H1 (cell line): Measurements from ENCODE around the gene MRFAP1L1. TPM values are rescaled to one million over a fixed set of nuclear protein-coding genes. Genes with fewer than 3 reads are reported as not detected.
A peak's percentile ranks its signal among the peaks of the same experiment; 100 is the strongest.

ENCODE experiments used
- CTCF ChIA-PET: fragments of 300-600 bp; sonication (Branson Sonifier 250); formaldehyde crosslinking; loops from one replicate; lab custom pipeline; 2021; ENCODE audit not compliant: partially characterized antibody; lab: Charles Lee
- POLR2A ChIA-PET: fragments of 300-600 bp; sonication (Branson Sonifier 250); formaldehyde crosslinking; loops from one replicate; lab custom pipeline; 2021; ENCODE audit warnings: inconsistent platforms; ENCODE audit not compliant: partially characterized antibody; lab: Charles Lee
- DNase-seq, 2 experiments: peaks; one replicate each; pipeline versions ENCODE4 v3.0.0 to v3.0.0-alpha.2; 2010 to 2022; ENCODE audit warnings: low spot score in 2 of 2, low read depth in 1 of 2, mixed read lengths in 1 of 2
- FAIRE-seq: peaks from 2 replicates; lab custom pipeline; 2011; peaks lifted over from hg19 to GRCh38; lab: Jason Lieb, UNC
- H2AFZ ChIP-seq: 2 replicates; pipeline ENCODE4 v1.8.1; 2012; ENCODE audit warnings: low read length, inconsistent platforms
- H2AK5ac ChIP-seq: 2 replicates; pipeline ENCODE4 v1.6.1; 2013; ENCODE audit warnings: low read depth, low read length
- H2BK120ac ChIP-seq: replicated peaks from 2 replicates; pipeline ENCODE3; 2013; ENCODE audit warnings: low read depth, low read length, inconsistent platforms
- H2BK12ac ChIP-seq: 2 replicates; pipeline ENCODE4 v1.6.1; 2013; ENCODE audit warnings: low read depth, low read length
- H2BK15ac ChIP-seq: 2 replicates; pipeline ENCODE4 v1.6.1; 2013; ENCODE audit warnings: low read length
- H2BK20ac ChIP-seq: 2 replicates; pipeline ENCODE4 v1.6.1; 2013; ENCODE audit warnings: low read length
- H2BK5ac ChIP-seq: 2 replicates; pipeline ENCODE4 v1.6.1; 2013; ENCODE audit warnings: low read depth, low read length
- H3K14ac ChIP-seq: 2 replicates; pipeline ENCODE4 v1.6.1; 2013; ENCODE audit warnings: inconsistent platforms; ENCODE audit not compliant: insufficient read length
- H3K18ac ChIP-seq: 2 replicates; pipeline ENCODE4 v1.6.1; 2013; ENCODE audit warnings: low read length; ENCODE audit errors: extremely low read depth
- H3K23ac ChIP-seq: 2 replicates; pipeline ENCODE4 v1.6.1; 2013; ENCODE audit warnings: inconsistent platforms; ENCODE audit not compliant: insufficient read length
- H3K23me2 ChIP-seq: 2 replicates; pipeline ENCODE4 v1.6.1; 2013; ENCODE audit warnings: low read depth, low read length
- H3K27ac ChIP-seq: 2 replicates; pipeline ENCODE4 v1.6.1; 2011; ENCODE audit warnings: low read depth, low read length, inconsistent platforms
- H3K27me3 ChIP-seq, 4 experiments: replicated peaks in 1 of 4; 1 replicate in 1 of 4; 2 replicates in 3 of 4; pipeline versions ENCODE4 v1.6.1 to v1.8.1; 2011 to 2013; ENCODE audit warnings: low read length in 3 of 4, mild to moderate bottlenecking in 3 of 4, inconsistent platforms in 2 of 4, mixed read lengths in 2 of 4, moderate library complexity in 1 of 4; ENCODE audit not compliant: control insufficient read depth in 3 of 4, insufficient read depth in 3 of 4; ENCODE audit errors: extremely low read depth in 1 of 4
- H3K36me3 ChIP-seq, 4 experiments: 2 replicates each; pipeline versions ENCODE4 v1.6.1 to v1.8.1; 2011 to 2013; ENCODE audit warnings: mild to moderate bottlenecking in 4 of 4, low read length in 3 of 4, moderate library complexity in 2 of 4, control low read depth in 1 of 4, inconsistent platforms in 1 of 4; ENCODE audit not compliant: insufficient read depth in 4 of 4, control insufficient read depth in 2 of 4
- H3K4ac ChIP-seq: replicated peaks from 2 replicates; pipeline ENCODE3; 2013; ENCODE audit warnings: low read length, low read depth, mixed read lengths, inconsistent platforms; ENCODE audit not compliant: insufficient read length
- H3K4me1 ChIP-seq, 4 experiments: replicated peaks in 1 of 4; 1 replicate in 1 of 4; 2 replicates in 3 of 4; pipeline versions ENCODE4 v1.6.1 to v1.8.1; 2011 to 2013; ENCODE audit warnings: low read length in 3 of 4, inconsistent platforms in 2 of 4, mixed read lengths in 1 of 4; ENCODE audit not compliant: insufficient read depth in 4 of 4, control insufficient read depth in 3 of 4
- H3K4me2 ChIP-seq, 2 experiments: 2 replicates each; pipeline versions ENCODE4 v1.6.1 to v1.8.1; 2011 to 2013; ENCODE audit warnings: low read depth in 2 of 2, low read length in 2 of 2, control low read depth in 1 of 2, inconsistent platforms in 1 of 2, mild to moderate bottlenecking in 1 of 2; ENCODE audit not compliant: insufficient read depth in 1 of 2
- H3K4me3 ChIP-seq, 4 experiments: fragments of 200-600, 300-600 bp in 1 of 4; sonication (generic), shearing (Covaris generic), sonication (Bioruptor Twin) in 1 of 4; 2 replicates each; pipeline versions ENCODE4 v1.5.1 to v1.8.1; 2011 to 2016; ENCODE audit warnings: low read length in 4 of 4, low read depth in 3 of 4, control low read depth in 2 of 4, inconsistent platforms in 2 of 4, mild to moderate bottlenecking in 2 of 4, mixed read lengths in 1 of 4, moderate library complexity in 1 of 4; ENCODE audit not compliant: insufficient read depth in 2 of 4; ENCODE audit errors: extremely low read depth in 1 of 4
- H3K56ac ChIP-seq: replicated peaks from 2 replicates; pipeline ENCODE3; 2013; ENCODE audit warnings: low read depth, mild to moderate bottlenecking, mixed read lengths, low read length, inconsistent platforms; ENCODE audit not compliant: insufficient read length
- H3K79me1 ChIP-seq: 2 replicates; pipeline ENCODE4 v1.6.1; 2013; ENCODE audit warnings: low read depth, low read length, control low read depth
- H3K79me2 ChIP-seq, 2 experiments: 2 replicates each; pipeline versions ENCODE4 v1.6.1 to v1.8.1; 2012 to 2013; ENCODE audit warnings: low read length in 2 of 2, mild to moderate bottlenecking in 2 of 2, inconsistent platforms in 1 of 2; ENCODE audit not compliant: insufficient read depth in 2 of 2, control insufficient read depth in 1 of 2
- H3K9ac ChIP-seq, 4 experiments: replicated peaks in 1 of 4; 1 replicate in 1 of 4; 2 replicates in 3 of 4; pipeline versions ENCODE4 v1.6.1 to v1.8.1; 2011 to 2013; ENCODE audit warnings: low read depth in 3 of 4, low read length in 3 of 4, control low read depth in 2 of 4, mild to moderate bottlenecking in 2 of 4, moderate library complexity in 2 of 4, inconsistent platforms in 1 of 4; ENCODE audit errors: extremely low read depth in 1 of 4
- H3K9me3 ChIP-seq, 2 experiments: 2 replicates each; pipeline versions ENCODE4 v1.6.1 to v1.8.1; 2012 to 2013; ENCODE audit warnings: mild to moderate bottlenecking in 2 of 2, moderate library complexity in 2 of 2, control low read depth in 1 of 2, inconsistent platforms in 1 of 2, low read depth in 1 of 2, low read length in 1 of 2, mixed read lengths in 1 of 2; ENCODE audit not compliant: insufficient read depth in 2 of 2
- H4K20me1 ChIP-seq, 2 experiments: replicated peaks in 1 of 2; 2 replicates each; pipeline versions ENCODE3 to v1.8.1; 2011 to 2013; ENCODE audit warnings: inconsistent platforms in 2 of 2, low read length in 2 of 2, mild to moderate bottlenecking in 1 of 2; ENCODE audit not compliant: insufficient read depth in 2 of 2, control insufficient read depth in 1 of 2
- H4K5ac ChIP-seq: 2 replicates; pipeline ENCODE4 v1.6.1; 2013; ENCODE audit warnings: low read length, low read depth, mixed read lengths, inconsistent platforms; ENCODE audit not compliant: insufficient read length
- H4K8ac ChIP-seq: 2 replicates; pipeline ENCODE4 v1.8.0; 2013; ENCODE audit warnings: mild to moderate bottlenecking, moderate library complexity, low read length, inconsistent platforms; ENCODE audit not compliant: insufficient read depth; ENCODE audit errors: extremely low read depth
- H4K91ac ChIP-seq: replicated peaks from 2 replicates; pipeline ENCODE3; 2013; ENCODE audit warnings: low read length, mixed read lengths, inconsistent platforms; ENCODE audit not compliant: insufficient read length
- ATF2 ChIP-seq: IDR thresholded peaks from 2 replicates; pipeline ENCODE4 v1.6.1; 2012; ENCODE audit warnings: low read length, inconsistent platforms
- CHD1 ChIP-seq: IDR thresholded peaks from 2 replicates; pipeline ENCODE4 v1.6.1; 2012; ENCODE audit warnings: low read depth, low read length, improper control_type of control experiment
- E2F6 ChIP-seq: IDR thresholded peaks from 2 replicates; pipeline ENCODE4 v1.6.1; 2012; ENCODE audit warnings: inconsistent platforms
- EGR1 ChIP-seq: IDR thresholded peaks from 2 replicates; pipeline ENCODE4 v1.6.1; 2011; ENCODE audit warnings: low read depth, low read length, borderline replicate concordance
- MAFK ChIP-seq: IDR thresholded peaks from 2 replicates; pipeline ENCODE4 v1.6.1; 2012; ENCODE audit warnings: low read depth, mild to moderate bottlenecking, improper control_type of control experiment, low read length
- NANOG ChIP-seq: IDR thresholded peaks from 2 replicates; pipeline ENCODE4 v1.6.1; 2011; ENCODE audit warnings: low read length, low read depth, mild to moderate bottlenecking, inconsistent platforms; ENCODE audit not compliant: insufficient read depth, poor library complexity, severe bottlenecking
- SIN3A ChIP-seq, 2 experiments: IDR thresholded peaks in 1 of 2; conservative IDR thresholded peaks in 1 of 2; 2 replicates each; pipeline ENCODE4 v1.6.1; 2011 to 2012; ENCODE audit warnings: low read length in 2 of 2, improper control_type of control experiment in 1 of 2, low read depth in 1 of 2, mild to moderate bottlenecking in 1 of 2
- SIRT6 ChIP-seq: IDR thresholded peaks from one replicate; pipeline ENCODE4 v1.7.1; 2012; ENCODE audit warnings: low read length, inconsistent platforms
- SP1 ChIP-seq: IDR thresholded peaks from 2 replicates; pipeline ENCODE4 v1.6.1; 2011; ENCODE audit warnings: low read depth, low read length
- SRF ChIP-seq: IDR thresholded peaks from 2 replicates; pipeline ENCODE4 v1.6.1; 2011; ENCODE audit warnings: mild to moderate bottlenecking, low read depth, low read length, moderate library complexity
- SUZ12 ChIP-seq: fragments of 200-600 bp; sonication (generic); IDR thresholded peaks from 2 replicates; pipeline ENCODE4 v1.6.1; 2012; ENCODE audit warnings: mild to moderate bottlenecking, inconsistent platforms, low read length, moderate library complexity, mixed read lengths
- WGBS, 2 experiments: shearing (Covaris generic) in 1 of 2; methylation state at CpG; one replicate each; pipeline versions ENCODE4 v1.1.6 to v1.1.7; 2013 to 2015; ENCODE audit warnings: low lambda C conversion rate in 2 of 2, mixed read lengths in 2 of 2, inconsistent platforms in 1 of 2, low coverage in 1 of 2, missing lambda C conversion rate in 1 of 2; ENCODE audit not compliant: insufficient replicate concordance in 2 of 2, insufficient coverage in 1 of 2, insufficient read length in 1 of 2; ENCODE audit errors: extremely low coverage in 1 of 2, missing lambda C conversion rate in 1 of 2; 5-methylcytosine and 5-hydroxymethylcytosine counted together
- polyA plus RNA-seq, 7 experiments: library from polyadenylated mRNA; depleted of rRNA in 3 of 7; stranded (reverse) in 5 of 7; unstranded in 2 of 7; fragments of >200 nt in 5 of 7; fragments of 200-250 nt in 2 of 7; gene quantifications; 1 replicate in 5 of 7; 2 replicates in 1 of 7; 4 replicates in 1 of 7; pipeline versions ENCODE4 v1.2.1 to v1.2.3, GENCODE V29; 2011 to 2013; ENCODE audit warnings: missing spikeins in 2 of 7, mixed read lengths in 2 of 7
- total RNA-seq: library from RNA; stranded (reverse); fragmentation: NEBNext Ultra II Directional; extraction: Animal tissue kit (Norgen Biotek cat#: 25700); gene quantifications from 2 replicates; pipeline ENCODE4 v1.2.1, GENCODE V29; 2021

Gene MRFAP1L1
- total and polyA plus RNA-seq, 2 of the 8 experiments (the other 6 are each of a cell fraction or from before 2014, with no cell fraction given), result 26.8 to 54.3 TPM

GRCh38 chr4:6692379-6692778, 17.3 kb downstream of the MRFAP1L1 start:
- Histone ChIP-seq H3K23ac (no peak overlapping the region), H3K79me1 (peaks cover 4% of the 10 kb centered on the region), H3K56ac (no peak overlapping the region), H2BK20ac (no peak overlapping the region), H4K5ac (no peak overlapping the region), H2BK15ac (0 out of 2 replicates have a peak overlapping the region, but pooled peaks have one; percentile 46), H3K27me3 (0 out of 7 replicates have a peak, but pooled peaks cover 0 to 2% (median 0%) of the 10 kb centered on the region in 4 experiments), H3K9me3 (no peaks in the 10 kb centered on the region), H3K18ac (no peak overlapping the region), H4K91ac (no peak overlapping the region), H3K4me1 (peaks cover 0 to 20% (median 16%) of the 10 kb centered on the region in 4 experiments; a peak in 6 of 7 replicates), H2BK12ac (no peak overlapping the region), H3K9ac (no peak overlapping the region), H2BK5ac (no peak overlapping the region), H3K36me3 (no peaks in the 10 kb centered on the region), H3K27ac (no peak overlapping the region), H3K4me3 (no peak overlapping the region), H2BK120ac (no peak overlapping the region), H2AFZ (no peak overlapping the region), H3K79me2 (no peaks in the 10 kb centered on the region), H3K14ac (no peak overlapping the region), H4K20me1 (peaks cover 0 to 2% of the 10 kb centered on the region in 2 experiments), H4K8ac (no peak overlapping the region), H3K4ac (no peak overlapping the region), H3K4me2 (no peak overlapping the region), H2AK5ac (no peak overlapping the region), H3K23me2 (no peaks in the 10 kb centered on the region; the same call in 1 of the 2 replicates)
- ChIA-PET POLR2A (no interaction called here), CTCF (interaction anchor here (0.6 to 6.6 kb wide), 7 partner anchors 8 to 181 kb away, joined by 3 to 59 read pairs (median 9); a partner anchor contains a TSS)
- 91% methylated on average over 8 of the region's 8 CpGs; no CpG with 5 or more reads in 1 of the 2 experiments for WGBS, 2 experiments
- DNase-seq, result no peak
- FAIRE-seq, result no peak
- TF ChIP-seq EGR1 (no peak), ATF2 (no peak), SRF (no peak), NANOG (no peak), MAFK (no peak), E2F6 (no peak), SIN3A (conservative IDR thresholded peaks at IDR 0.05 in 1 of 2, IDR thresholded peaks at IDR 0.05 in 1 of 2; ENCODE audit: low read depth in 1 of 2, low read length in 2 of 2) (no peak), SUZ12 (no peak), CHD1 (no peak), SP1 (no peak), SIRT6 (no peak)
